Right atrium auricular region (tissue), 2 donors: Measurements from ENCODE around the gene RRAGD. TPM values are rescaled to one million over a fixed set of nuclear protein-coding genes. Genes with fewer than 3 reads are reported as not detected.

Experiments used
- DNase-seq: peaks from one replicate; pipeline ENCODE4 v3.0.0-alpha.2; 2019; ENCODE audit warnings: low spot score
- H3K27ac ChIP-seq, 2 donors: fragments of 200-600 bp; sonication (generic); 1 replicate in 1 of 2; 2 replicates in 1 of 2; pipeline ENCODE4 v1.5.1; 2016 to 2019
- H3K27me3 ChIP-seq, 2 donors: fragments of 200-600 bp; sonication (generic); one replicate each; pipeline versions ENCODE4 v1.5.1 to v1.6.0; 2017 to 2019
- H3K36me3 ChIP-seq: fragments of 200-600 bp; sonication (generic); one replicate; pipeline ENCODE4 v1.5.1; 2016
- H3K4me1 ChIP-seq, 2 donors: fragments of 200-600 bp; sonication (generic); one replicate each; pipeline versions ENCODE4 v1.5.1 to v1.6.0; 2017 to 2019
- H3K4me3 ChIP-seq, 2 donors: fragments of 200-600 bp; sonication (generic); 1 replicate in 1 of 2; 2 replicates in 1 of 2; pipeline ENCODE4 v1.5.1; 2017 to 2019; ENCODE audit warnings: mild to moderate bottlenecking in 1 of 2, moderate library complexity in 1 of 2
- H3K9me3 ChIP-seq, 2 donors: fragments of 200-600 bp; sonication (generic); one replicate each; pipeline ENCODE4 v1.5.1; 2019
- CTCF ChIP-seq, 2 donors: fragments of 200-600 bp; sonication (generic); IDR thresholded peaks; one replicate each; pipeline ENCODE4 v1.5.1; 2019; ENCODE audit warnings: antibody characterized with exemption in 2 of 2
- total RNA-seq, 2 donors: library from RNA; depleted of rRNA; stranded (reverse); fragments of >200 nt; gene quantifications; one replicate each; pipeline ENCODE4 v1.1.0, GENCODE V29; 2016

Gene RRAGD
- total RNA-seq, 2 donors from 2014 or later: 56.4 to 98.0 TPM

GRCh38 chr6:89452281-89452680 lies 40.2 kb upstream of the RRAGD start:
- H3K4me1 ChIP-seq: no peaks in the 10 kb centered on the region
- H3K27ac ChIP-seq: no peak overlapping the region
- H3K27me3 ChIP-seq: no peaks in the 10 kb centered on the region
- no peak for DNase-seq
- no peak for TF ChIP-seq CTCF (IDR thresholded peaks at IDR 0.05)
- H3K4me3 ChIP-seq: no peak overlapping the region
- no peaks in the 10 kb centered on the region for H3K36me3 ChIP-seq
- no peaks in the 10 kb centered on the region for H3K9me3 ChIP-seq

GRCh38 chr6:89449193-89449592 lies 37.1 kb upstream of the RRAGD start:
- no peak overlapping the region for H3K4me3 ChIP-seq
- no peaks in the 10 kb centered on the region for H3K27me3 ChIP-seq
- DNase-seq: no peak
- H3K9me3 ChIP-seq: no peaks in the 10 kb centered on the region
- TF ChIP-seq CTCF (IDR thresholded peaks at IDR 0.05): no peak
- no peak overlapping the region for H3K27ac ChIP-seq
- no peaks in the 10 kb centered on the region for H3K4me1 ChIP-seq
- H3K36me3 ChIP-seq: no peaks in the 10 kb centered on the region

GRCh38 chr6:89443658-89444057 lies 31.6 kb upstream of the RRAGD start:
- no peak overlapping the region for H3K27ac ChIP-seq
- no peak overlapping the region for H3K4me3 ChIP-seq
- H3K36me3 ChIP-seq: no peaks in the 10 kb centered on the region
- DNase-seq: no peak
- H3K9me3 ChIP-seq: no peaks in the 10 kb centered on the region
- no peaks in the 10 kb centered on the region for H3K4me1 ChIP-seq
- TF ChIP-seq CTCF (IDR thresholded peaks at IDR 0.05): no peak
- H3K27me3 ChIP-seq: no peaks in the 10 kb centered on the region

- H3K9me3 ChIP-seq: no peaks in the 10 kb centered on the region
- H3K36me3 ChIP-seq: no peaks in the 10 kb centered on the region
- no peak for TF ChIP-seq CTCF (IDR thresholded peaks at IDR 0.05)
- H3K27me3 ChIP-seq: no peaks in the 10 kb centered on the region
- no peak overlapping the region for H3K27ac ChIP-seq
- H3K4me1 ChIP-seq: peaks cover 0 to 5% of the 10 kb centered on the region in 2 donors
- no peak for DNase-seq
- H3K4me3 ChIP-seq: no peak overlapping the region
Measured at GRCh38 chr6:89440200-89440599, 28.1 kb upstream of the RRAGD start.

- Histone ChIP-seq H3K36me3 (no peaks in the 10 kb centered on the region), H3K4me3 (no peak overlapping the region), H3K27ac (no peak overlapping the region), H3K27me3 (no peaks in the 10 kb centered on the region), H3K9me3 (no peaks in the 10 kb centered on the region), H3K4me1 (peaks cover 0 to 10% of the 10 kb centered on the region in 2 donors)
- no peak for DNase-seq
- no peak for TF ChIP-seq CTCF (IDR thresholded peaks at IDR 0.05)
Measured at GRCh38 chr6:89439014-89439413, 26.9 kb upstream of the RRAGD start.

GRCh38 chr6:89438248-89438647 lies 26.2 kb upstream of the RRAGD start:
- Histone ChIP-seq H3K9me3 (no peaks in the 10 kb centered on the region), H3K27me3 (no peaks in the 10 kb centered on the region), H3K27ac (no peak overlapping the region), H3K4me3 (no peak overlapping the region), H3K36me3 (no peaks in the 10 kb centered on the region), H3K4me1 (peaks cover 0 to 15% of the 10 kb centered on the region in 2 donors)
- no peak for TF ChIP-seq CTCF (IDR thresholded peaks at IDR 0.05)
- no peak for DNase-seq
